Fibroblast of the conjunctiva (primary cell): ENCODE measurements around the gene KIF14.
"Not testable (repeated sequence)": the region's sequence is repeated elsewhere in the genome, so short reads cannot be mapped to it uniquely, and the experiment has no call there.

Source experiments
- DNase-seq: peaks from one replicate; pipeline ENCODE4 v3.0.0-alpha.2; 2010; ENCODE audit warnings: low read depth

KIF14 gene

DNA sequence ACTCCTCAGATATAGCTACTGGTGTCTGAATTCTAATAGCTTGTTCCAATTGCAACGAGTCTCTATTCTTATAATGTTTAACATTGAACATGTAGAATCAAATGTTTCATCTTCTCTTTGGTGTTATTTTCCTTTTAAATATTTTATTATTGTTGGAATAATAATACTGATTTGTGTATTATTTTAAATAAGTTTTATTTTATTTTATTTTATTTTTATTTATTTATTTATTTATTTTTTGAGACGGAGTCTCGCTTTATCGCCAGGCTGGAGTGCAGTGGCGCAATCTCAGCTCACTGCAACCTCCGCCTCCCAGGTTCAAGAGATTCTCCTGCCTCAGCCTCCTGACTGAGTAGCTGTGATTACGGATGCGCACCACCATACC, 10.0 kb upstream of the KIF14 start:
- DNase-seq = not testable (repeated sequence)

DNA sequence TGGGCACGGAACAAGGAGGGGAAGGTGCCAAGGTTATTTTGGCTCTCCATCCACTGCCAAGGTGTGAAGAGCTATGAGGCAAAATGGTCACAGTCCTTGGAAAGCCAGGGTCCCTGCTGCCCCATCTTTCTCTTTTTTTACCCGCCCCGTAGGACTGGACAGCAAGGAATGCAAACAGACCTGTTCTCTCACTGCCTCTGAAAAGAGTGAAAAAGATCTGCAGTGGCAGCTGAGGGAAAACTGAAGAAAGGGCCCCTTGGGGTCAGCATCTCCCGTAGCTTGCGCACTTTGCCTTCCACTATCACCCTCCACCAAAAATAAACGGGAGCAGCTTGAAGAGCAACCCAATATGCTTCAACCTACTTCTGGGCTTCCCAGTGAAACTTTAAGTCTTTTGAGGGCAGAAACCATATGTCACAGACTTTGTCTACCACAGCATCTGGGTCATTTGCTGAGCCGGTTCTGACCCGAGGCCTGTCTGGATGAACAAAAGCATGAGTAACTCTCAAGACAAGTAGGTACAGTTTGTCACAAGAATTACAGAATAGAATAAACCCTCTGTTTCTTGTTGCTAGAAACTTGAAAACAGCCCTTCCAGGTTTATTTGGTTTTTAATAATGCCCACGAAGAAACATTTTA, 9.4 kb upstream of the KIF14 start:
- DNase-seq = no peak

DNA sequence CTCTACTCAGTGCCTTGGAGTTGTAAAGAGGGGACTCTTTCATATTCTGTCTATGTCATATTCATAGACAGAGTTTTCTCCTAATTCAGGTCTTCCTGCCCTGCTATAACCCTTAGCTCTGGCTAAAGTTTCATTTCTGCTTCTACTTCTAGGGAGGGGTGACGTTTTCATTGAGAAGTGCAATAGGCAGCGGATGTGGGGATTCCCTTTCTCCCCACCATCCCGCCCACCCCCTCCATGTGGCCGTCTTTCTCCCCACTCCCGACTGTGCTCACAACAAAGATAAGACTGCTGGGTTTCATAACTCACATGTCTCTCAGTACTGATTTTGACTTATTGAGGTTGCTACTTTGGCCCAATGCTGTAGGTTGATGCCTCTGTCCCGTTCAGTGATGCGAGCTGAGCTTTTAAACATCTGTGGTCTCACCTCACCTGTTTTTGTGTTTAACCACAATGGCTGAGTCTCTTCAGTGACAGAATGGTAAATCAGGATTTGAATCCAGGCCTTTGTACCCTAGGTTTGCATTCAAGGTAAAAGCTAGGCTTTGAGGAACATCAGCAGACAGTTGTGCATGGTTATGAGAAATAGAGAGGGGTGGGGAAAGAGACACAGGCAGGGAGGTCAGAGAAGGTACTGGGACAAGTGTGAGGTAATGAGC, 7.8 kb upstream of the KIF14 start:
- no peak for DNase-seq

DNA sequence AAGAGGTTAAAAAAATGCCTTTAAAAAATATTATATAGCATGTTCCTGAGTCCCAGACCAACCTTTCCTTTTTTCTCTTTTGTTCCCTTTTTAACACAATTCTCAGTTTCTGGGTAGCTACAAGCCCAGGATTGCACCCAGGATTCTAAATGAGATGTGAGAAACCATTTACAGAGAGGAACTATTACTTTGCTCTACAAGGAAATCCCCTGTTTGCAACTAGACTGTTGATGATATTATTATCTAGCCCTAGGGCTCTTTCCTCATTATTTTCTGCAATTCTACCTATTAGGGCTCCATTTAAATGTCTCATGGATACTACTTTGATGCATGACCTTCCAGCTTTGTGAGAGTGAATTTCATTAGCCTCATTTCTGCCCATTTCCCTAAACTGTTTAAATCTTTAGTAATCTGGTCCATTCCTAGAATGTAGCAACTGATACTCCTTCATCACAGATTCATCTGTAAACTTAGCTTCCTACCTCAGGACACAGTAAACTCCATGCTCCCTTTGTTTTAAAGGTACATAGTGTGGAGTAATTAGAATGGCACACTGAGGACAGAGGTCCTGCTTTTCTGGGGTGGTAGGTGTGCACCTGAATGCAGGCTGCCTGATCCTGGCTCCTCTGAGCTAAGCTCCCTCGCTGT, 7.1 kb upstream of the KIF14 start:
- DNase-seq = no peak

GRCh38 chr1:200626853-200627534, 6.4 kb upstream of the KIF14 start:
- no peak for DNase-seq

DNA sequence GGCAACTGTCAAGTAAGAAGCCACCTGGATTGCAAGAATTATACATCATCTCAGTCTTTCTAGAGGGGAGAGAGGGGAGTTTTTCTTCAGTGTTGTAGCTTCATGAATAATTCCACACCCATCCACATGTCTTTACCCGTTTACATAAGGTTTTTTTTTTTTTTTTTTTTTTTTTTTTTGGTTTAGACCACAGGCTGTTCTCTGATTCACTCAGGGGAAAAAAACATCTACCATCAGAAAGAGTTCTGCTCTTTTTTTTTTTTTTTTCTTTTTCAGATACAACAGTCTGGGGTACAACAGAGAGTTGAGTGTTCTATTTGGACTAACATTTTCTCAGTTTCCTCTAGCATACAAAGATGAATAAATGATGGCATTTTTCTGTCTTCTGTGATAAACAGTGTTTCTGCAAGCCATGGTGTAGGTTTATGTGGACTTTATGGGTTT, 4.9 kb upstream of the KIF14 start:
- no peak for DNase-seq

GRCh38 chr1:200624679-200625335, 4.3 kb upstream of the KIF14 start:
- DNase-seq = no peak

- DNase-seq = no peak
Observed at GRCh38 chr1:200619894-200620272, 668 bp downstream of the KIF14 start.

DNA sequence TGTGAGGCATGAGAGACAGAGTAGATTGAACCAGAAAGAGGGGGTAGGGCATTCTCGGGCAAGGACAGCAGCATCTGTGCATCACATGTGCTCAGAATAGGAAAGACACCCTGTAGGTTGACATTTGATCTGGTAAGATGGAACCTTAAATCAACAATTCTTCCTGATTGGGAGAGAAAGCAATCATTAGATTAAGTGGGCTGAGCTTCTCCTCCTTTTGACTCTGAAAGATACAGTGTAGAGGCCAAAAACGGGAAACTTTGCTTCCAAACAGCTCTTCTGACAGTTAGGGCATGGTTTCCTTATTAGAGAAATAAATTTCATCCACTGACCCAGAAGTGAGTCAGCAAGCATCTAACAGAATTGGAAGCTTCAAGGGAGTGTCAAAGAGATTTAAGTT, 9.7 kb downstream of the KIF14 start:
- peak; percentile 56 for DNase-seq

- no peak for DNase-seq
Observed at GRCh38 chr1:200602632-200603031, 17.9 kb downstream of the KIF14 start.

DNA sequence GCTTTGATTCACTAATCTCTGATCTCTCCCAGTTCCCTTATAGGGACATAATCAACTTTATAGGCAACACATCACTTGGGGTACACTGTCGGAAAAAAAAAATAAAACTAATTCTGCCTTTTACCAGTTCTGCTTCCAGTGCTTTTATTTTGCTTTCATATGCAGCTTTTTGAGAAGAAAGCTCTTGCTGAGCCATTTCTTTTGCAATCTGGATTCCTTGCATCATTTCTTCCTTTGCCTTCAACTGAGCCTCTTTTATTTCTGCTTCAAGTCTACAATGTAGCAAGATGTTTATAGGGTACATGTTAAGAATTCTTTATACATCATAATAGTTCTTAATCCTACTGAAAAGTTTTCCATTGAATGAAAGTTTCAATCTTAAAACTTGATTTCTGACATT, 30.6 kb downstream of the KIF14 start:
- DNase-seq = no peak

DNA sequence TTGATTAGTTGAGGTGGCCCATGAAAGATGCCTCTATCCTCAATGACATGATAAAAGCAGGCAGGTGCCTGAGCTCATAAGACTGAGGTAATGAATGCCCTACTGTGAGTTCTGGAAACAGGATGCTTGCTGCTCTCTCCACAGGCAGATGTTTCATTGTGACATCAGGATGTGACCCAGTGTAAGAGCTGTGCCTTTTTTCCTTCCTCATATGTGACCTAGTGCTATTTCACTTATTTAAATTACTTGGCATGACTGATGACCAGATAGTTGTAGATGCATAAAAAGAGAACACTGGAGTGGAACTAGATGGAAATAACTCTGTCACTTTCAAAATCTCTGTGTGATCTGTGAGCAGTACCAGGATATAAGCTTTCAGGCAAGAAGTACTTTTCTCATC, 31.9 kb downstream of the KIF14 start:
- DNase-seq = no peak

- DNase-seq = no peak
Observed at GRCh38 chr1:200564319-200564718, 56.2 kb downstream of the KIF14 start.

- no peak for DNase-seq
Observed at GRCh38 chr1:200561856-200562214, 58.7 kb downstream of the KIF14 start.

DNA sequence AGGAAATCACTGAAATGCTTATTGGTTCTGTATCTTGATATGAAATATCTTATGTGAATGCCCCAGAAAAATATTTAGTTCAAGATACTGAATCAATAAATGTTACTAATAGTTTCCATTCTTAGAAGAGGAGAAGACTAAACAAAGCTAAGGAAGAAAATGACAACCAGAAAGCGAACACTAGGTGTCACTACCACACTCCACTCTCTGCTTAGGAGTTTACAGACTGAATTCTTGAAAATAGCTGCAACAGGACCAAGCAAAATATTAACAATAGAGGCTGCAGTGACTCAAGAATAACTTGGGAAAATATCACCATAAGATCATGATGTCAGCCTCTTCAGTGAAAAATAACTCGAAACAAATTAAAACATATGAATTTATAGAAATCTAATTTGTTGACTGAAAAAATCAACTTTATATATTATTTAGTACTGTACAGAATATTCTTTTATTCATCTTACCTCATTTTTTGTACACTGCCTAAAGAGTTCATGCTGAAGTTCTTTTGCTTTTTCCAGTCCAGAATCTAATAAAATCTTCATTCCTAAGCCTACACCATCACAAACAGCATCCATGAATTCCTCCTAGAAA, 61.6 kb downstream of the KIF14 start:
- peak; percentile 62 for DNase-seq

DNA sequence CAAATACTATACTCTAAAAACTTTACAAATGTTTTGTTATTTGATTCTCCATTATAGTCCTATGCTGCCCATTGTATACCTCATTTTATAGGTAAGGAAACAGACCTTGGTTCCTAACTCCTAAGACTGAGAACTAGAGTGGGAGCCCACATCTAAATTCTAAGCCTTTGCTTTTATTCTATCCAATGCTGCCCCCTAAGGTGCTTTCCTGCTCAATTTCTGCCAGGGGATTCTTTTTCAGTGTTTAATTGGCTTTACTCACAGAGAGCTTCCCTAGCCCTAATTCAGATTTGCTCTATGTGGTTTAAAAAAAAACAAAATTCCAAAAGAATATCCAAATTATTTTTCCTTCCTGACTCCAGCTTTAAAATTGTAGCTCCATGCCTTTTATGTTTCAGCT, 64.5 kb downstream of the KIF14 start:
- no peak for DNase-seq

- not testable (repeated sequence) for DNase-seq
Observed at GRCh38 chr1:200552737-200553136, 67.8 kb downstream of the KIF14 start.

- no peak for DNase-seq
Observed at GRCh38 chr1:200550367-200550766, 70.2 kb downstream of the KIF14 start.

- DNase-seq = no peak
Observed at GRCh38 chr1:200547386-200547785, 73.2 kb downstream of the KIF14 start.

DNA sequence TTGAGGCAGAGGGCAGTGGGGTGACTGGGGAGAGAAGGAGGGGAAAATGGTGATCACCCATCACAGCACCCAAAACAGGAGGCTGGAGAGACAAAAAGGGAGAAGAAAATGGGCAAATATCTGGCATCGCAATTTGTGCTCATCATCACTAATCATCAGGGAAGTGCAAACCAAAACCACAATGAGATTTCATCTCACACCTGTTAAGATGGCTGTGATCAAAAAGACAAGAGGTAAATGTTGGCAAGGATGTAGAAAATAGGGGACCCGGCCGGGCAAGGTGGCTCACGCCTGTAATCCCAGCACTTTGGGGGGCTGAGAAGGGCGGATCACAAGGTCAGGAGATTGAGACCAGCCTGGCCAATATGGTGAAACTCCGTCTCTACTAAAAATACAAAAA, 74.0 kb downstream of the KIF14 start:
- DNase-seq = no peak

DNA sequence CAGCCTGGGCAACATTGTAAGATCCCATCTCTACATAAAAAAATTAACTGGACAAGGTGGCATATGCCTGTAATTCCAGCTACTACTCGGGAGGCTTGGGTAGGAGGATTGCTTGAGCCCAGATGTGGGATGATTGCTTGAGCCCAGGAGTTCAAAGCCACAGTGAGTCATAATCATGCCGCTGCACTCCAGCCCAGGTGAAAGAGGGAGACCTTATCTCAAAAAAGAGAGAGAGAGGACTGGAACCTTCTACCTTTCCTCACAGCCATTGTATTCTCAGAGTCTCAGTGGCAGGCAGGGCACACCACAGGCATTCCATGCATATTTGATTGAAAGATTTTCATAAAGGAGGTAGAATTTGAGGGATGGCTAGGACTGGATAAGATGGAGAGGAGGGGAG, 78.4 kb downstream of the KIF14 start:
- DNase-seq = no peak

- DNase-seq = no peak
Observed at GRCh38 chr1:200540281-200540680, 80.3 kb downstream of the KIF14 start.
